HG03558 (cell line): Measurements from ENCODE around the gene CLTB.
"Not testable (repeated sequence)": the region's sequence is repeated elsewhere in the genome, so short reads cannot be mapped to it uniquely, and the experiment has no call there.

Experiments
- ATAC-seq: cut with Tn5 transposase; IDR thresholded peaks from one replicate; pipeline ENCODE4 v1.9.1; 2021; ENCODE audit warnings: moderate number of reproducible peaks; ENCODE audit not compliant: unreplicated experiment; ENCODE audit errors: extremely low read depth

Gene CLTB

DNA sequence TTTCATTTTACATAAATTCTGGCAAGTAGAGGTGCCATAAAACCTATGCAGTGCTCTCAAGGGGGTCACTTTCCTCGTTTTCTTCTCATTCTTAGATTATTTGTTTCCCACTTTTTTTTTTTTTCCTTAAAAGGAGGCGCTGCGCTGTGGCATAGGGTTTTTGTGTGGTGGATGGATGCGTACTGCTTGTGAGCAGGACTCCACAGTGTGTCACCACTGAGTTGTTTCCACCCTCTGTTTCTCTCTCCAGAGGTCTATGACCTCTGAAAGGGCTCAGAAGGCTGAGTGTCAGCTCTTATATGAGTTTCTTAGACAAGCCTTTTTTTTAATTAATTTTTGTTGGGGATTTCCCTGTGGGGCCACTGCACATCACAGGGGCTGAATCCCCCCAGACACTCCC lies 13.6 kb upstream of the CLTB start:
- ATAC-seq = no peak

DNA sequence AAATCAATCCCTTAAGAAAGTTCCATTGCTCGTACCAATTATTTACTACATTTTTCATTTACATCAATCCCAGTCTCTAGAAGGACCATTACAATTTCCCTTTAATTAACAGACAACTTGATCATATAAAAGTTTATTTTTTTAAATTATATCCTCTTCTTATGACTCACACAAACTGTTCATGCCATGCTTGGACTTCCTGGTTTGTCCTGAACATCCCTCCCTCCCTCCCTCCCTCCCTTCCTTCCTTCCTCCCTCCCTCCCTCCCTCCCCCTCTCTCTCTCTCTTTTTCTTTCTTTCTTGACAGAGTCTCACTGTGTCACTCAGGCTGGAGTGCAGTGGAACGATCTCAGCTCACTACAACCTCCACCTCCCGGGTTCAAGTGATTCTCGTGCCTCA lies 11.6 kb upstream of the CLTB start:
- ATAC-seq = no peak

DNA sequence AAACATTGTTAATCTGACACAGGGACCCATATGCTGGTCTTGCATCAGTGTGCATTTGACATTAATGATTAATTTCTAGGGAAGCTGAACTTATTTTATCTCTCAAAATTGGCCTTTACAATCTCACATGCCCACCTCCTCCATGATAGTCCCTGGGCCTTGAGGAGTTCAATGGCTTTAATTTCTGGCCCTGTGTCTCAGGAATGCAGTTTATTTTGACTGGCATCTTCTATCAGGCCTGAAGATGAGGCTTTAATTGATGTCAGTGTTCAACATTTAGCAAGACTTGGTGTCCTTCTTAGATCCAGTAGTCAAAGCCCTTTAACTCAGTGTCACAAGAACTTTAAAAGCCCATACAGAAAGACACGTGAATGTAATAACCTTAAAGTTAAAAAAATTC lies 10.5 kb upstream of the CLTB start:
- ATAC-seq = no peak

- ATAC-seq = no peak
These were observed 9.5 kb upstream of the CLTB start for GRCh38 chr5:176425791-176426190.

DNA sequence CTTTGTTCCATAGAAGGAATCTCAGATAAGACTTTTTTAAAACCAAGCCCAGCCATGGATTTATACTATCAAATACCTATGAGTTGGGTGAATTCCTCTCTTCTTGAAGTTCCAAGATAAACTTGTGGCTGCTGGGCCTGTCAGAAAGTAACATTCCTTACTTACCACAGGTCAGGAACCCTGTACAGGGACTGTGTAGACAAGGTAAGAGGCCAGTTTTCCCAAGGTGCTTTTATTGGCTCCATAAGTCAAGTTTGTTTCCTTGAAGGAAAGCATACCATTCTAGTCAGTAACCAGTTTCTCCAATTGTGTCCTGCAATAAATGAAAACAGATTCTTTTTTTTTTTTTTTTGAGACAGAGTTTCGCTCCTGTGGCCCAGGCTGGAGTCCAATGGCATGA lies 8.8 kb upstream of the CLTB start:
- ATAC-seq = no peak

DNA sequence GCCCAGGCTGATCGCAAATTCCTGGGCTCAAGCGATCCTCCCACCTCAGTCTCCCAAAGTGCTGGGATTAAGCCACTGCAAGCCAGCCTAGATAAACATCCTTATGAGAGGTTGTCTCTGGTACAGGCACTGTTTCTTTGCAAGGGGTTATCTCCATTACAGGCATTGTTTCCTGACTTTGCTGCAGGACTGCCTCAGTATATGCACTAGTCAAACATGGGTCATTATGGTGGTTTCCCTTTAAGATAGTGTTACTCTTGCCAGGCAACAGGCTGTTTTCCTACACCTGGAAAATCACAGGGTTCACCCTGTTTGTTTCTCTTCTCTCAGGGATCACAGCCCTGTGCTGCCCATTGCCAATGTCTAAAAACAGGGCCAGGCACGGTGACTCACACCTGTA lies 7.8 kb upstream of the CLTB start:
- ATAC-seq = no peak

- ATAC-seq = no peak
These were observed 4.7 kb upstream of the CLTB start for GRCh38 chr5:176420972-176421544.

GRCh38 chr5:176420086-176420485 lies 3.7 kb upstream of the CLTB start:
- ATAC-seq = no peak

DNA sequence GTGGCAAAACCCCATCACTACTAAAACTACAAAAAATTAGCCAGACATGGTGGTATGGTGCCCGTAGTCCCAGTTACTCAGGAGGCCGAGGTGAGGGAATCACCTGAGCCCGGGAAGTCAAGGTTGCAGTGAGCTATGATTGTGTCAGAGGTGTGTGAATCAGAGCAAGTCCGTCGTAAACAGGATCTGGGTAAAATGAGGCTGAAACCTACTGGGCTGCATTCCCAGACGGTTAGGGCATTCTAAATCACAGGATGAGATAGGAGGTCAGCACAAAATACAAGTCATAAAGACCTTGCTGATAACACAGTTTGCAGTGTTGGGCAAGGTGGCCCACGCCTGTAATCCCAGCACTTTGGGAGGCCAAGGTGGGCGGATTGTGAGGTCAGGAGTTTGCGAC lies 1.9 kb upstream of the CLTB start:
- no peak for ATAC-seq

GRCh38 chr5:176416965-176417364 lies 626 bp upstream of the CLTB start:
- no peak for ATAC-seq

- ATAC-seq = no peak
These were observed 943 bp downstream of the CLTB start for GRCh38 chr5:176415240-176415951.

DNA sequence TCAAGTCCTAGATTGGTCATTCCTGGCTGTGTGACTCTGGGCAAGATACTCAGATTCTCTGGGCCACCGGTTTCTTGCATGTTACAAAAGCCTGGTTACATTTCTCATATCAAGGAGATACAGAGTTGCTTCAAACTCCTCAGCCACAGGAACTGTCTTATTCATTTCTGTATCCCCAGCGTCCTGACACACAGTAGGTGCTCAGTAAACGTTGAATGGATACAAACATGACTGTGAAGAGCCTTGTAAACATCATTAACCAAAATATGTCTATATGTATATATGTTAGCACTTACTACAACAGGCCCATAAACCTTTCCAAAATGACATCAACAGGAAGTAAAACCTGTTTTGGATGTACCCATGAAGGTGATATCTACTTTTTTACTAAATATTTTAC lies 1.6 kb downstream of the CLTB start:
- no peak for ATAC-seq

DNA sequence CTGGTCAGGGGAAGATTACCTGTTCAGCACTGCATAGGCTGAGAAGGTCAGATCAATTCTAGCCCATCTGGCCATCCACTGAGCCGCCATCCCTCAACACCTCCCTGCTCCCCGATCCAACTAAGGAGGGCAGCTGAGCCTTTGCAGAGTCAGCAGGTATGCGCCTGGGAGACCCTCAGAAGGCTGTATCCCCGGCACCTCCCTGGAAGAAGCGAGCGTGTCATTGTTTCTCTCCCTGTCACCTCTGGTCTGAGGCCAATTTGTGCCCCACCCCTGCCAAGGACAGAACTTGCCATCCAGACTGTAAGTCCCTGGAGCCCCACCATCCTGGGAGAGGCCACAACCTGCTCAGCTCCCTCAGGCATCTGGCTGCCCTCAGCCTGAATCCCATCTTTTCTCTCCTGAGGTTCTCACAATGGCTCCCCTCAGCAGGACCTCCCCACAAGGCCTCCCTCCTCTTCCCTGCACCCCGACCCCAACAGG lies 2.6 kb downstream of the CLTB start:
- ATAC-seq = no peak

- no peak for ATAC-seq
These were observed 3.1 kb downstream of the CLTB start for GRCh38 chr5:176413255-176413565.

DNA sequence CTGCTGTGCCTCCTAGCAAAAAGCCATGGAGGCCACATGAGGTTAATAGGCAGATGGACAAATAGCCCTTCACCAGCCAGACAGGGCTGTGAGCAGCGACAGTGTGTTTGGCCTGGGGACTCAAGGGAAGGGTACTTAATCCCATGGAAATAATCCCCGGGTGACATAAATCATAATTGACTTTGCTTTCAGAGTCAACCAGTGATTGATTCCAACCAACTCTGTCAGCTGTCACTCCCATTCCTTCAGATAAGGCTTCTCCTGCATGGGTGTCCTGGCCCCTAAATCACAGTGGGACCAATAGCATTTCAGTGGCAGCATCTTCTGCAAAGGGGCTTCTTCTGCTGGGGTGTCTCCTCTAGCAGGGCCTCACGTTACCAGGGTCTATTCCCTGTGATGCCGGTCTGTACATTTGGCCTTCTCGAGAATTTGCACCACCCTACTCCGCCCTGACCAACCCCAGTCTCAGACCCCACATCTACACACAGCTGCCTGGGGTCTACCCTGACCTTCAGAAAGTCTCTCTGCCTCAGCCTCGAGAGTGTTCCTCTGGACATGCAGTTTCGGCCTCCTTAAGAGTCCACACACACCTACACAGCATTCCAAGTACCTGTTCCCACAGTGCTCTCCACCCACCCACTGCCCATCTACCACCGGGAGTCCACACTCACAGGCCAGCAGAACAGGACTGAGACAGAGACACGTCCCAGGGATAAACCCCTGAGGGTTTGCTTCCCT lies 3.7 kb downstream of the CLTB start:
- no peak for ATAC-seq

GRCh38 chr5:176410486-176411180 lies 5.7 kb downstream of the CLTB start:
- no peak for ATAC-seq

DNA sequence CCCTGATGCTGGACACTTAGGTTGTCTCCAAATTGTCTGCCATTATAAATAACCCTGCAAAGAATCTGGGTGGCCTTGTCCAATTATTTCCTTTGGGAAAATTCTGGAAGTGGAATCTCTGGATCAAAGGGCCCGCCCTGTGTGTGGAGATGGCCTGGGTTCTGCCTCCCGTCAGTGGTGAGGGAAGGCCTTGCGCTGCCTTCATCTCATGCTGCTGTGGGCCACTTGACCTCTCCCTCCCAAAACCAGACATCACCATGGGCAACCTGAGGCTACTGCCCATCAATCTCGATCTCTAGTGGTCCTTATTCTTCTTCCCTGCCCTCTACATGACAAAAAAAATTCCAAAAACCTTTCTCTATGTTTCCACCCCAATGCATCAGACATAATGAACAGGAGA lies 6.6 kb downstream of the CLTB start:
- no peak for ATAC-seq

GRCh38 chr5:176408590-176408989 lies 7.7 kb downstream of the CLTB start:
- no peak for ATAC-seq

DNA sequence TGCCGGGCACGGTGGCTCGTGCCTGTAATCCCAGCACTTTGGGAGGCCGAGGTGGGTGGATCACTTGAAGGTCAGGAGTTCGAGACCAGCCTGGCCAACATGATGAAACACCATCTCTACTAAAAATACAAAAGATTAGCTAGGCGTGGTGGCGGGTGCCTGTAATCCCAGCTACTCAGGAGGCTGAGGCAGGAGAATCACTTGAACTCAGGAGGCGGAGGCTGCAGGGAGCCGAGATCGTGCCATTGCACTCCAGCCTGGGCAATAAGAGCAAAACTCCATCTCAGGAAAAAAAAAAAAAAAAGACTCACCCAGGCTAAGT lies 8.1 kb downstream of the CLTB start:
- not testable (repeated sequence) for ATAC-seq

DNA sequence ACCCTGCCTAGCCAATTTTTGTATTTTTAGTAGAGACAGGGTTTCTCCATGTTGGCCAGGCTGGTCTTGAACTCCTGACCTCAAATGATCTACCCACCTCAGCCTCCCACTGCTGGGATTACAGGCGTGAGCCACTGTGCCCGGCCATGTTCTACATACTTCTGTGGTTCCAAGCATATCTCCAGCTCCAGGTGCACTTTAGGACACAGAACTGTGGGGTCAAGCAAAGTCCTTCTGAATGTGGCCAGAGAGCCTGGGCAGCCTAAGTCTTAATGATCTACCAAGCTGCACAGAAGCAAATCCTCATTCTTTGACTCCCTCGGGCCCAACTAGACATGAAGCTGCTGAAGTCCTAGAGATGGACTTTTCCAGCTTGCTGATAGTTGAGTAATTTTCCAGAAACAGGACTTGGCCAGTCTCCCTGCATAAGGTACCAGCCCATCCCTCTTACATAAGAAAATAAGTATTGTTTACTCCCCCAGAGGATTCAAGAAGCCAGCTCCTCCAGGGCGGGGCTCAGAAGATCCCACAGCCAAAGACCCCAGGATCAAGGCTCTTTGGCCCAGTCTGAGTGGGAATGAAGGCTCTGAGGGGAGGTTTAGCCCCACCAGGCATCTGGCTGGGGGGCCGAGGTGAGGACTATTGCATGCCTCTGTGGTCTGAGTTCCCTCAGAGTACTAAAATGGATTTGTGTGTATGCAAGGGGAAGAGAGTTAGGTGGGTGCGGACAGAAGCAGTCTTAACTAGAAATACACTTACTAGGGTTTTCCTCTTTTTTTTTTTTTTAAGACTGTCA lies 8.7 kb downstream of the CLTB start:
- no peak for ATAC-seq
